Cardiac muscle cell (in vitro differentiated cells and primary cell): ENCODE data around the gene MYH10. TPM values are rescaled to one million over a fixed set of nuclear protein-coding genes. Genes with fewer than 3 reads are reported as not detected.

ENCODE experiments used
- DNase-seq, 2 donors: peaks; one replicate each; pipeline versions ENCODE4 v3.0.0 to v3.0.0-alpha.2; 2010 to 2017; ENCODE audit warnings: low read depth in 1 of 2, low spot score in 1 of 2
- H3K27ac ChIP-seq: fragments of 200-600 bp; sonication (generic); 2 replicates; pipeline ENCODE4 v1.5.1; 2016
- H3K27me3 ChIP-seq: fragments of 200-600 bp; sonication (generic); 2 replicates; pipeline ENCODE4 v1.6.0; 2016; ENCODE audit warnings: control low read depth
- H3K36me3 ChIP-seq: fragments of 200-600 bp; sonication (generic); 2 replicates; pipeline ENCODE4 v1.5.1; 2016; ENCODE audit warnings: control low read depth
- H3K4me1 ChIP-seq: fragments of 200-600 bp; sonication (generic); 2 replicates; pipeline ENCODE4 v1.8.1; 2017; ENCODE audit warnings: low read depth, mild to moderate bottlenecking, mixed run types
- H3K4me3 ChIP-seq: fragments of 200-600 bp; sonication (generic); 2 replicates; pipeline ENCODE4 v1.5.1; 2016; ENCODE audit warnings: mild to moderate bottlenecking
- H3K9me3 ChIP-seq: fragments of 200-600 bp; sonication (generic); 2 replicates; pipeline ENCODE4 v1.5.1; 2017; ENCODE audit warnings: low read depth, mild to moderate bottlenecking, control low read depth
- CTCF ChIP-seq: IDR thresholded peaks from 2 replicates; pipeline ENCODE4 v1.5.1; 2012; ENCODE audit warnings: low read depth, mild to moderate bottlenecking, low read length
- polyA plus RNA-seq: library from polyadenylated mRNA; unstranded; fragments of >200 nt; fragmentation: Nextera tagmentation; extraction: Ambion mirVana; gene quantifications from 2 replicates; pipeline ENCODE4 v1.2.1, GENCODE V29; 2016
- total RNA-seq: library from RNA; depleted of rRNA; stranded (reverse); fragments of >200 nt; gene quantifications from 2 replicates; pipeline ENCODE4 v1.2.3, GENCODE V29; 2016

The MYH10 gene
- total and polyA plus RNA-seq, 2 experiments from 2014 or later, result 147 to 194 TPM

- Histone ChIP-seq H3K27me3 (no peaks in the 10 kb centered on the region), H3K4me3 (no peak overlapping the region), H3K27ac (no peak overlapping the region), H3K9me3 (no peaks in the 10 kb centered on the region), H3K36me3 (peaks cover 3% of the 10 kb centered on the region), H3K4me1 (peaks cover 10% of the 10 kb centered on the region)
- no peak for DNase-seq
- no peak for TF ChIP-seq CTCF
These were observed 190.8 kb downstream of the MYH10 start for GRCh38 chr17:8439681-8440080.

GRCh38 chr17:8438441-8438840, 192.1 kb downstream of the MYH10 start:
- H3K27me3 ChIP-seq, result no peaks in the 10 kb centered on the region
- TF ChIP-seq CTCF, result no peak
- peaks cover 10% of the 10 kb centered on the region for H3K4me1 ChIP-seq
- no peak overlapping the region for H3K4me3 ChIP-seq
- no peak for DNase-seq
- H3K36me3 ChIP-seq, result no peaks in the 10 kb centered on the region
- H3K27ac ChIP-seq, result no peak overlapping the region
- no peaks in the 10 kb centered on the region for H3K9me3 ChIP-seq

GRCh38 chr17:8436844-8437171, 193.7 kb downstream of the MYH10 start:
- Histone ChIP-seq H3K27ac (peak overlapping the region; percentile 99), H3K36me3 (no peaks in the 10 kb centered on the region), H3K4me3 (peak overlapping the region; percentile 83), H3K4me1 (peaks cover 10% of the 10 kb centered on the region), H3K27me3 (no peaks in the 10 kb centered on the region), H3K9me3 (no peaks in the 10 kb centered on the region)
- peak in 1 of 2 donors; percentile 12 for DNase-seq
- no peak for TF ChIP-seq CTCF

DNA sequence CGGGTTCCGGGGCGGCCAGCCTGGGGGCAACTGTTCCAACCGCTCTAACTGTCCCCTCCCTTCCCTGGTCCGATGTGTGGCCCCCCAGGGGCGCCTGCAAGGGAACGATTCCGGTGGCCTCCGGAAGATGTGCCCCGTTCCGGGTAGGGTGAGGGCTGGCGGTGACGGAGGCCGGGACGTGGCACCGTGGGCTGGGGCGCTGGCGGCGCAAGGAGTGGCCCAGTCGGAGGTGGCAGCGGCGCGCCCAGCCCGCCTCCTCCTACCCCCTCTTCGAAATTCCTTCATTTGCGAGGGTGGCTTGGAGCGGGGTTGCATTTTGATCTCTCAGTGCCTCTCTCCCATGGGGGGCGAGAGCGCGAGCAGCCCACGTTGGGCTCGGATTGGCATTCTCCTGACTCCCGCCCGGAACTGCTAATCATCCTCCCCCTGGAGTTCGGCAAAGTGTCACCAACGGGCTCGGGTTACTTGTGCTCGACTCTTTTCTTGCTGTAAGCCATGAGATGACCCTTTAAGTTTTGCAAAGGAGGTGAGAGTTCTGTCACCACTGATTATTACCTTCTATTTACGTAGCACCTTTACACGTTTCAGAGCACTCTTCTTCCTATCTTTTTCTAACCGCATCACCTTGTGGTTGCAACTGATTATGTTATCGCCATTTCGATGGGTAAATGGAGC, 194.2 kb downstream of the MYH10 start:
- Histone ChIP-seq H3K9me3 (no peaks in the 10 kb centered on the region), H3K27me3 (no peaks in the 10 kb centered on the region), H3K27ac (peak overlapping the region; percentile 99), H3K36me3 (no peaks in the 10 kb centered on the region), H3K4me1 (peaks cover 10% of the 10 kb centered on the region), H3K4me3 (peak overlapping the region; percentile 83)
- peak; percentile 55 to 82 for DNase-seq
- TF ChIP-seq CTCF, result no peak

- peak; percentile 99 for DNase-seq
- Histone ChIP-seq H3K36me3 (no peaks in the 10 kb centered on the region), H3K27me3 (no peaks in the 10 kb centered on the region), H3K4me1 (peaks cover 10% of the 10 kb centered on the region), H3K27ac (peak within 1 kb of the TSS; percentile 99), H3K4me3 (peak within 1 kb of the TSS; percentile 83), H3K9me3 (no peaks in the 10 kb centered on the region)
- no peak for TF ChIP-seq CTCF
These were observed 195.0 kb downstream of the MYH10 start, which contains the start of gene NDEL1 for GRCh38 chr17:8435245-8436168. Gene NDEL1, plus strand, starts transcription at chr17:8435884. Its CDS starts 8,388 bp downstream, at chr17:8444272.
